SK-N-SH treated with all-trans-retinoic acid at 6 μM for 48 hours (cell line): Measurements from ENCODE around the gene ABI3.

ENCODE experiments used
- PPARA ChIP-seq: fragments of 250-450 bp; sonication (Bioruptor Pico); IDR thresholded peaks from 2 replicates; pipeline ENCODE4 v1.5.0; 2020; ENCODE audit warnings: mild to moderate bottlenecking, borderline replicate concordance
- SNAI2 ChIP-seq: fragments of 250-450 bp; sonication (Bioruptor Pico); IDR thresholded peaks from 2 replicates; pipeline ENCODE4 v1.5.0; 2020; ENCODE audit warnings: mild to moderate bottlenecking, moderate library complexity
- TOX ChIP-seq: fragments of 250-450 bp; sonication (Bioruptor Pico); IDR thresholded peaks from 2 replicates; pipeline ENCODE4 v1.8.0; 2021; ENCODE audit warnings: mild to moderate bottlenecking, moderate library complexity, borderline replicate concordance
- ZFP30 ChIP-seq: fragments of 450-650 bp; formaldehyde crosslinking; IDR thresholded peaks from 2 replicates; pipeline ENCODE4 v1.5.0; 2022; ENCODE audit warnings: mild to moderate bottlenecking, moderate library complexity
- TF ChIP-seq, protein P1 (sequence below): fragments of 250-450 bp; sonication (Bioruptor Pico); IDR thresholded peaks from 2 replicates; pipeline ENCODE4 v1.8.0; 2020; ENCODE audit warnings: mild to moderate bottlenecking, moderate library complexity, borderline replicate concordance

DNA sequence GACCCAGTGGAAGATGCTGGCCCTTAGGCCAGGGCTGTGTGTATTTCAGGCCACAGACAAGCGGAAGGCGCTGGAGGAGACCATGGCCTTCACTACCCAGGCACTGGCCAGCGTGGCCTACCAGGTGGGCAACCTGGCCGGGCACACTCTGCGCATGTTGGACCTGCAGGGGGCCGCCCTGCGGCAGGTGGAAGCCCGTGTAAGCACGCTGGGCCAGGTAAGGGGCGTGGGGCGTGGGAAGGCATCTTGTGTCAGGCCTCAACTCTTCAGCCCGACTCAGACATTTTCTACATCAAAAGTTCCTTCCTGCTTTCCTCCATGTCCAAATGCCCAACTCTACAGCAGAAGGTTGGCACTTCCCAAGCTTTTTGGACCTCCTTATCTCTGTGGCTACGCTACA lies 6.0 kb downstream of the ABI3 start:
- TF ChIP-seq PPARA (no peak), ZFP30 (no peak), SNAI2 (CRISPR knock-in tag) (no peak), TOX (CRISPR knock-in tag) (no peak)
- TF ChIP-seq, protein P1, sequence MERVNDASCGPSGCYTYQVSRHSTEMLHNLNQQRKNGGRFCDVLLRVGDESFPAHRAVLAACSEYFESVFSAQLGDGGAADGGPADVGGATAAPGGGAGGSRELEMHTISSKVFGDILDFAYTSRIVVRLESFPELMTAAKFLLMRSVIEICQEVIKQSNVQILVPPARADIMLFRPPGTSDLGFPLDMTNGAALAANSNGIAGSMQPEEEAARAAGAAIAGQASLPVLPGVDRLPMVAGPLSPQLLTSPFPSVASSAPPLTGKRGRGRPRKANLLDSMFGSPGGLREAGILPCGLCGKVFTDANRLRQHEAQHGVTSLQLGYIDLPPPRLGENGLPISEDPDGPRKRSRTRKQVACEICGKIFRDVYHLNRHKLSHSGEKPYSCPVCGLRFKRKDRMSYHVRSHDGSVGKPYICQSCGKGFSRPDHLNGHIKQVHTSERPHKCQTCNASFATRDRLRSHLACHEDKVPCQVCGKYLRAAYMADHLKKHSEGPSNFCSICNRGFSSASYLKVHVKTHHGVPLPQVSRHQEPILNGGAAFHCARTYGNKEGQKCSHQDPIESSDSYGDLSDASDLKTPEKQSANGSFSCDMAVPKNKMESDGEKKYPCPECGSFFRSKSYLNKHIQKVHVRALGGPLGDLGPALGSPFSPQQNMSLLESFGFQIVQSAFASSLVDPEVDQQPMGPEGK (CRISPR knock-in tag), result no peak
